Measurements from ENCODE around the gene AFAP1. TPM values are rescaled to one million over a fixed set of nuclear protein-coding genes. Genes with fewer than 3 reads are reported as not detected.

AFAP1 gene
- total RNA-seq, 1 donor from 2014 or later = 55.4 TPM

Other genes starting within 250 kb of the AFAP1 start
- gene ABLIM2, start 219.0 kb upstream of the AFAP1 start, total RNA-seq = 1.1 and 3.5 TPM in 2 replicates

All from pulmonary artery endothelial cell (primary cell).